ENCODE results near the gene SSTR3. TPM values are rescaled to one million over a fixed set of nuclear protein-coding genes. Genes with fewer than 3 reads are reported as not detected.

The SSTR3 gene
- polyA plus RNA-seq, 6 donors from 2014 or later, result 0.08 to 0.63 (median 0.45) TPM; not detected in 1

GRCh38 chr22:37220543-37220981 lies 8.3 kb upstream of the SSTR3 start:
- Mint-ChIP-seq H3K27ac (peak overlapping the region; percentile 92 to 98 (median 96)), H3K27me3 (no peaks in the 10 kb centered on the region), H3K36me3 (peaks cover 11 to 23% of the 10 kb centered on the region in 2 donors), H3K4me1 (peaks cover 73 to 94% (median 78%) of the 10 kb centered on the region in 3 donors), H3K4me3 (peak overlapping the region; percentile 53 to 88 (median 83)), H3K9me3 (peaks cover 0 to 5% (median 0%) of the 10 kb centered on the region in 7 donors)
- peak; percentile 50 for DNase-seq
- ATAC-seq (ENCODE audit: low read depth in 2 of 2), result no peak

GRCh38 chr22:37219533-37219932 lies 7.3 kb upstream of the SSTR3 start:
- H3K27ac Mint-ChIP-seq, result peak overlapping the region; percentile 92 to 98 (median 96)
- peaks cover 64 to 84% (median 68%) of the 10 kb centered on the region in 3 donors for H3K4me1 Mint-ChIP-seq
- H3K9me3 Mint-ChIP-seq, result peaks cover 0 to 5% (median 0%) of the 10 kb centered on the region in 7 donors
- H3K27me3 Mint-ChIP-seq, result no peaks in the 10 kb centered on the region
- peak overlapping the region in 6 of 8 donors; percentile 54 to 88 (median 78) for H3K4me3 Mint-ChIP-seq
- DNase-seq (no peak), ATAC-seq (ENCODE audit: low read depth in 2 of 2) (no peak)
- peaks cover 7 to 15% of the 10 kb centered on the region in 2 donors for H3K36me3 Mint-ChIP-seq

- peak; percentile 92 for DNase-seq
- Mint-ChIP-seq H3K27ac (peak overlapping the region; percentile 92 to 98 (median 96)), H3K4me3 (peak overlapping the region; percentile 3 to 88 (median 72)), H3K9me3 (peaks cover 0 to 5% (median 0%) of the 10 kb centered on the region in 7 donors), H3K4me1 (peaks cover 57 to 78% (median 64%) of the 10 kb centered on the region in 3 donors), H3K27me3 (no peaks in the 10 kb centered on the region), H3K36me3 (peaks cover 1 to 9% of the 10 kb centered on the region in 2 donors)
- ATAC-seq (ENCODE audit: low read depth in 2 of 2), result peak; percentile 94
Measured at GRCh38 chr22:37218771-37219411, 6.6 kb upstream of the SSTR3 start.

- Mint-ChIP-seq H3K4me3 (peak overlapping the region; percentile 5 to 88 (median 72)), H3K9me3 (peaks cover 0 to 5% (median 0%) of the 10 kb centered on the region in 7 donors), H3K27me3 (no peaks in the 10 kb centered on the region), H3K27ac (peak overlapping the region; percentile 92 to 98 (median 96)), H3K4me1 (peaks cover 52 to 73% (median 63%) of the 10 kb centered on the region in 3 donors), H3K36me3 (peaks cover 0 to 7% of the 10 kb centered on the region in 2 donors)
- ATAC-seq (ENCODE audit: low read depth in 2 of 2), result no peak
- DNase-seq, result no peak
Measured at GRCh38 chr22:37218399-37218770, 6.1 kb upstream of the SSTR3 start.

GRCh38 chr22:37215890-37216289 lies 3.6 kb upstream of the SSTR3 start:
- Mint-ChIP-seq H3K9me3 (peaks cover 0 to 2% (median 0%) of the 10 kb centered on the region in 7 donors), H3K4me3 (no peak overlapping the region), H3K36me3 (no peaks in the 10 kb centered on the region), H3K4me1 (peaks cover 41 to 50% (median 42%) of the 10 kb centered on the region in 3 donors), H3K27me3 (no peaks in the 10 kb centered on the region), H3K27ac (no peak overlapping the region)
- ATAC-seq (ENCODE audit: low read depth in 2 of 2) (no peak), DNase-seq (no peak)

- peaks cover 29 to 38% (median 33%) of the 10 kb centered on the region in 3 donors for H3K4me1 Mint-ChIP-seq
- no peaks in the 10 kb centered on the region for H3K9me3 Mint-ChIP-seq
- ATAC-seq (ENCODE audit: low read depth in 2 of 2), result no peak
- DNase-seq, result no peak
- H3K27ac Mint-ChIP-seq, result no peak overlapping the region
- no peaks in the 10 kb centered on the region for H3K36me3 Mint-ChIP-seq
- H3K27me3 Mint-ChIP-seq, result no peaks in the 10 kb centered on the region
- peak overlapping the region in 1 of 8 donors; percentile 66 for H3K4me3 Mint-ChIP-seq
Measured at GRCh38 chr22:37214731-37215030, 2.4 kb upstream of the SSTR3 start.

- Mint-ChIP-seq H3K36me3 (no peaks in the 10 kb centered on the region), H3K4me1 (peaks cover 24 to 34% (median 28%) of the 10 kb centered on the region in 3 donors), H3K27me3 (no peaks in the 10 kb centered on the region), H3K4me3 (peak overlapping the region in 1 of 8 donors; percentile 66), H3K27ac (no peak overlapping the region), H3K9me3 (no peaks in the 10 kb centered on the region)
- ATAC-seq (ENCODE audit: low read depth in 2 of 2) (no peak), DNase-seq (no peak)
Measured at GRCh38 chr22:37213941-37214730, 1.9 kb upstream of the SSTR3 start.

- no peaks in the 10 kb centered on the region for H3K9me3 Mint-ChIP-seq
- H3K4me1 Mint-ChIP-seq, result peaks cover 22 to 26% (median 23%) of the 10 kb centered on the region in 3 donors
- peak overlapping the region in 1 of 8 donors; percentile 56 for H3K4me3 Mint-ChIP-seq
- H3K27me3 Mint-ChIP-seq, result no peaks in the 10 kb centered on the region
- ATAC-seq (ENCODE audit: low read depth in 2 of 2) (no peak), DNase-seq (no peak)
- H3K27ac Mint-ChIP-seq, result peak overlapping the region in 2 of 6 donors; percentile 32 to 52
- no peaks in the 10 kb centered on the region for H3K36me3 Mint-ChIP-seq
Measured at GRCh38 chr22:37213218-37213855, 1.1 kb upstream of the SSTR3 start.

- Mint-ChIP-seq H3K9me3 (no peaks in the 10 kb centered on the region), H3K27ac (no peak overlapping the region), H3K4me1 (peaks cover 12 to 14% (median 13%) of the 10 kb centered on the region in 3 donors), H3K4me3 (no peak overlapping the region), H3K36me3 (no peaks in the 10 kb centered on the region), H3K27me3 (no peaks in the 10 kb centered on the region)
- ATAC-seq (ENCODE audit: low read depth in 2 of 2) (no peak), DNase-seq (no peak)
Measured at GRCh38 chr22:37211866-37212173, 457 bp downstream of the SSTR3 start.

GRCh38 chr22:37211075-37211865 lies 1.0 kb downstream of the SSTR3 start:
- Mint-ChIP-seq H3K27ac (peak overlapping the region in 1 of 6 donors; percentile 22), H3K4me1 (peaks cover 6 to 13% (median 13%) of the 10 kb centered on the region in 3 donors), H3K36me3 (no peaks in the 10 kb centered on the region), H3K9me3 (no peaks in the 10 kb centered on the region), H3K27me3 (no peaks in the 10 kb centered on the region), H3K4me3 (peak overlapping the region in 1 of 8 donors; percentile 80)
- no peak for ATAC-seq (ENCODE audit: low read depth in 2 of 2)
- DNase-seq, result no peak

- H3K4me3 Mint-ChIP-seq, result no peak overlapping the region
- no peak for ATAC-seq (ENCODE audit: low read depth in 2 of 2)
- no peaks in the 10 kb centered on the region for H3K36me3 Mint-ChIP-seq
- no peak for DNase-seq
- H3K27ac Mint-ChIP-seq, result peak overlapping the region in 1 of 6 donors; percentile 22
- no peaks in the 10 kb centered on the region for H3K27me3 Mint-ChIP-seq
- peaks cover 6 to 21% (median 12%) of the 10 kb centered on the region in 3 donors for H3K4me1 Mint-ChIP-seq
- no peaks in the 10 kb centered on the region for H3K9me3 Mint-ChIP-seq
Measured at GRCh38 chr22:37210041-37210803, 2.1 kb downstream of the SSTR3 start.

- DNase-seq, result no peak
- Mint-ChIP-seq H3K4me1 (peaks cover 12 to 26% (median 16%) of the 10 kb centered on the region in 3 donors), H3K4me3 (no peak overlapping the region)
Measured at GRCh38 chr22:37209140-37209845, 3.0 kb downstream of the SSTR3 start.

More at GRCh38 chr22:37209140-37209845, 3.0 kb downstream of the SSTR3 start:
- Mint-ChIP-seq H3K27me3 (no peaks in the 10 kb centered on the region), H3K9me3 (no peaks in the 10 kb centered on the region), H3K36me3 (no peaks in the 10 kb centered on the region), H3K27ac (no peak overlapping the region)
- ATAC-seq (ENCODE audit: low read depth in 2 of 2), result no peak
